Epithelial cell of alveolus of lung (primary cell): Measurements from ENCODE around the gene B3GLCT. TPM values are rescaled to one million over a fixed set of nuclear protein-coding genes. Genes with fewer than 3 reads are reported as not detected.

Source experiments
- total RNA-seq: library from RNA; depleted of rRNA; stranded (reverse); fragments of >200 nt; gene quantifications from 2 replicates; pipeline ENCODE4 v1.2.1, GENCODE V29; 2015

B3GLCT gene
- total RNA-seq: 3.5 and 7.4 TPM in 2 replicates

GRCh38 chr13:31199849-31200636 lies at the start of gene B3GLCT:
Gene B3GLCT (plus strand): TSS chr13:31199975. CDS start chr13:31200085, 110 bp downstream.

GRCh38 chr13:31161557-31162150 lies 38.1 kb upstream of the B3GLCT start, which contains the start of gene HSPH1:
Gene HSPH1 (minus strand): TSS chr13:31161904. CDS start chr13:31161582, 322 bp downstream.

Other genes starting within 250 kb of the B3GLCT start
- 27.8 and 37.0 TPM in 2 replicates for gene HSPH1, start 38.1 kb upstream of the B3GLCT start, total RNA-seq